GM19023 (cell line): ENCODE data around the gene ZNF281.
"Not testable (repeated sequence)": the region's sequence is repeated elsewhere in the genome, so short reads cannot be mapped to it uniquely, and the experiment has no call there.

ENCODE experiments used
- ATAC-seq: cut with Tn5 transposase; IDR thresholded peaks from one replicate; pipeline ENCODE4 v1.9.1; 2021; ENCODE audit warnings: mild to moderate bottlenecking, moderate library complexity; ENCODE audit not compliant: unreplicated experiment

The ZNF281 gene

DNA sequence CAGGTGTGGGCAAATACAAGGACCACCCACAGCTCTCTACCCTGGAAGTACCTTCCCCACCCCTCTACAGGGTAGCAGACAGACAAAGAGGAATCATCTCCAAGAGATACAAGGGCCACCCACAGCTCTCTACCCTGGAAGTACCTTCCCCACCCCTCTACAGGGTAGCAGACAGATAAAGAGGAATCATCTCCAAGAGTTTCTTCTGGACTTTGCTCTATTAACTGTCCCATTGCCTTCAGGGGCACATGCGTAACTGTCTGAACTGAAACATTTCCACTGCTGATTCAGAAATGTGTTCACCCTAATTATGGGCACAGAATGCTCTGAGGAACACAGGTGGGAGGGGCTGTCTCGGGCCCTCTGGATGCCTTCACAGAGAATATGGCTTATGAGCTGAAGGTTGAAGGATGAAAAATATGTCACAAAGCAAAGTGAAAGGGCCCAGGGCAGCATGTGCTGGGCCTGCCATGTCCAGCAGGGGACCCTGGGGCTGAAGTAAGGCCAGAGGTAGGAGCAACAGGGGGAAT lies 43.9 kb downstream of the ZNF281 start:
- no peak for ATAC-seq

DNA sequence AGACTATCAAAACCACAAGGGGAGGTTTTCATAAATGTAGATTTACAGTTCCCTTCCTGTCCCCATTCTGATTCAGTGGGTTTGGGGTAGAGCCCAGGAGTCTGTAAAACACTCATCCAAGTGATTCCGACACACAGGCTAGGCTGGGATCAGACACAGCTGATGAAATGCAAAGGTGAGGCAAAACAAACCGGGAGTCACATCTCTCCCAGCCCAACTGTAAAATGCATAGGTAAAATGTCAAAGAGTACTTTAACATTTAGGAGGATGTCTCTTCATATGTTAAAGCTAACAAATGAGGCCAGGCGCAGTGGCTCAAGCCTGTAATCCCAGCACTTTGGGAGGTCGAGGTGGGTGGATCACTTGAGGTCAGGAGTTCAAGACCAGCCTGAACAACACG lies 45.0 kb downstream of the ZNF281 start:
- no peak for ATAC-seq

DNA sequence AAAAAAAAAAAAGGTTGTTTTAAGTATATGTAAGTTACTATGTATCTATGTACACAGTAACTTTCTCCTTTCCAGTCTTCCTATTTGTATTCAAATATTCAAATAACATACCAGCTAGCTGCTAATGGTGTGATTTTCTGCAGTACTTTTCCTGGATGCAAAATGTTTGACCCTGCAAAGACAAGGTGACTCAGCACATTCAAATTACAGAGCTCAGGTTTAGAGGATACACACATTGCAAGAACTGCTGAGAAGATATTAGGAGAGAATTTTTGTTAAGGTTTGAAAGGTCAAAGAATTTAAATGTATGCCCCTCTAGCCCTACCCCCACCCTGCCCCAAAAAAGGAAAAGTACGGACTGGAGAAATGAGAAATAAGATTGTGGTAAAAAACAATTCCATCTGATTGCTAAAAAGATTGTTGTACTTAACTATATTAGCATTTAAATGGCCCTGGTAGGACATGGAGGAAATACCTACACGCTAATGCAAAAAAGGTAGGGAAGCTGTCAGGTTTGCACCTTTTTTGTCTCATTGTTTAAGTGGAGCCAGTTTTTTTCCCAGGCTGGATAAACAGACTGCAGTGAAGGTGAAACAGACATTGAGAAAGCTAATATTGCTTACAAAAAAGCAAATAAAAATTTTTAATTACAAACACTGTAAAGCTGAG lies 45.6 kb downstream of the ZNF281 start:
- no peak for ATAC-seq

DNA sequence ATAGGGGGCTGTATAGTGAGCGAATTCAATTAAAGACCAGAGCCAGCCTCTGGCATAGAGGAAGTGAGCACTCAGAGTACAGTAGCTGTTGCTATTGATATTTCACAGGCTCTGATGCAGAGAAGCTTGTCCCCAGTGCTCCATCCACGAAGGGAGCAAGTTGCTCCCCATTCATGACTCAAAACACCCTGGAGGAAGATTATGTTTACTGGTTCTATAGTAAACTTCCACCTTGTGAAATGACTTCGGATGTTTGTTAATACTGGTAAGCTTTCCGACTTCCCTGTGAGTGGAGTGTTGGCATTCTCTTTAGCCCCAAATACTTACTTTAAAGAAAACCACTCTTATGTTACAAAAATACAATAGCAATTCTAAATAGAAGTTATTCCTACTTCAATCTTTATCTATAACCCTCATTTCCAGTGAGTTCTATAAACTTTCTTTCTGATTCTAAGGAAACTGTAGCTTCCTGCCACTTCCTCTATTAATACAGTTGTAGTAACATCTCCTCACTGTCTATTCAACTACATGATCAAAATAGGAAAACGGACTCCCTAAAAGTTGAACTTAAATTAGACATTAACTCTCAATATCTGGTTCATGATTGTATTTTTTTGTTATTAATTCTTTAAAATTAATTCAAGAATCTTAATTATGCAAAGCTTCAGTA lies 46.4 kb downstream of the ZNF281 start:
- ATAC-seq, result no peak

DNA sequence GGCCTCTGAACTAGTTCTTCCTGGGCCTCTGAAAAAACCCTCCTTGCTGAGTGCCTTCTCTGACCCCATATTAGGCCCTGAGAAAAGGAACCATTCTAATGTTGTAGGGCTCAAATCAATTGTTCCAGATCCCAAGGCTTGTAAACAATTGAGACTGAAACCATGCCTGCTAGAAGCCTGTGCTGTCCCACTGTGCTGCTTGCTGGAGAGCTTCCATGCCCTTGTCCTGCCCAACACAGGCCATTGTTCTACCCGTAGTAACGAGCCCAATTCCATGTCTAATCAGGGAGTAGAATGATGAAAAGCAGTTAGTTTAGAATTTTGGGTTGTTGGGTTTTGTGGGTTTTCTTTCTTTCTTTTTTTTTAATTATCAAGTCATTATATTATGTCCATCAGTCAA lies 47.4 kb downstream of the ZNF281 start:
- no peak for ATAC-seq

DNA sequence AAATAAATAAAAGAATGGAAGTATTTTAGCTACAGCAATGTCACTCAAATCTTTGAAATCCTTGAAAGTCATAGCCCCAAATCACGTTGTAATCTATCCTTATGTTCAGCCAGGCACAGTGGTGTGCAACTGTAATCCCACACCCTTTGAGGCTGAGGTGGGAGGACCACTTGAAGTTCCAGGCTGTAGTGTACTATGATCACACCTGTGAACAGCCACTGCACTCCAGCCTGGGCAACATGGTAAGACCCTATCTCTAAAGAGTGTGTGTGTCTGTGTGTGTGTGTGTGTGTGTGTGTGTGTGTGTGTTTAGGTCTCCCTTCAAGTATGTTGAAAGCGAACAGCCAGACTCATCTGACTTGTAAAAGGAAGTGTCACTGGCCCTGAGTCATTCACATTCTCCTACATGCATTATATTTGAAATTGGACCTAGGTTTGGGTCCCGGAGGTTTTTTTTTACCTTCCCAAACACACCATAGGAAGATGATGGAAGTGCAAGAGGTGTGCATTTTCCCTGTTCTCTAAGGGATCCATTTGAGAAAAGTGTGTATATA lies 50.1 kb downstream of the ZNF281 start:
- no peak for ATAC-seq

DNA sequence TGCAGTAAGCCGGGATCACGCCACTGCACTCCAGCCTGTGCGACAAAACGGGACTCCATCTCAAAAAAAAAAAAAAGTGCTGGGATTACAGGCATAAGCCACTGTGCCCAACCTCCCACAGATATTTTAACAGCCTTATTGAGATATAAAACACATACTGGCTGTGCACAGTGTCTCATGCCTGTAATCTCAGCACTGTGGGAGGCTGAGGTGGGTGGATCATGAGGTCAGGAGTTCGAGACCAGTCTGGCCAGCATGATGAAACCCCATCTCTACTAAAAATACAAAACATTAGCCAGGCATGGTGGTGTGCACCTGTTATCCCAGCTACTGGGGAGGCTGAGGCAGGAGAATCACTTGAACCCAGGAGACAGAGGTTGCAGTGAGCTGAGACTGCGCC lies 51.9 kb downstream of the ZNF281 start:
- not testable (repeated sequence) for ATAC-seq

DNA sequence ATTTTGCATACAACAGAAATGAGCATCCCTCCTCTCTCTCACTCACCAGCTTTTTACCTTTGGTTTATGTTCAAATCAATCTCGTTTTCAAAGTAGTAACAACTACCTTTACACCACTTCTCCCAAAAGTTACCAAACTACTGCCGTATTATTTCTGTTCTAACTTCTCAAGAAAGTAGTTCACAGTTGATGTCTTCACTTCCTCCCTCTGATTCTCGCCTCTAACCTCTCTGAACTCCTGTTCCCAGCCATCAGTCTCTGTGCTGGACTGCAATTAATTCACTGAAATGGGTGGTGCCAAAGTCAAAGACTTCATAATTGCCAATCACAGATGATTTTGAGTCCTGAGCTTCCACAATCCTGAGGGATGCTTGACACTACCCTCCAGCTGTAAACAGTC lies 54.0 kb downstream of the ZNF281 start:
- no peak for ATAC-seq
